Heart left ventricle (tissue), 13 donors: Measurements from ENCODE around the gene DPYSL3.

Source experiments
- CTCF ChIP-seq, 12 donors: fragments of 200-600 bp; sonication (generic) in 4 of 12; IDR thresholded peaks; one replicate each; pipeline versions ENCODE4 v1.5.0 to v1.8.0; 2018 to 2022; ENCODE audit warnings: antibody characterized with exemption in 12 of 12, mild to moderate bottlenecking in 5 of 12
- POLR2A ChIP-seq, 2 donors: fragments of 450-650 bp; IDR thresholded peaks; one replicate each; pipeline ENCODE4 v1.6.1; 2017; ENCODE audit warnings: antibody characterized with exemption in 2 of 2, mild to moderate bottlenecking in 2 of 2, moderate library complexity in 2 of 2
- donor health status: ischemic (EF 13 %, LVEDD 7.1; RV severe dilation, severe dysfunction).
- donor health status: DM: no; HTN: yes; CAD: no.
- donor health status: DM: no; HTN: no; CAD: no.
- donor health status: ischemic (EF 25% LVEDD 6.9; RV normal size, moderate dysfunction).
- donor health status: ischemic (EF 25% LVEDD 5.7; RV mildly dilated, moderate dysfunction).
- donor health status: ischemic (EF 35%, LVEDD 5.7; RV mildly dilated, moderate dysfunction).
- donor health status: nonischemic (EF 11% LVEDD 7.7; RV severe dilation, severe dysfunction).
- donor health status: DM: yes; HTN: yes; CAD: no.
- donor health status: PGD.
- donor health status: ischemic (EF 29% LVEDD 5.4; RV normal size, mild dysfunction).
- donor health status: nonischemic (EF 23%, LVEDD 6.1; RV moderate dilation, normal function).

GRCh38 chr5:147361441-147362175 lies 148.3 kb downstream of the DPYSL3 start:
- TF ChIP-seq CTCF (IDR thresholded peaks at IDR 0.05): no peak
- no peak for TF ChIP-seq POLR2A (IDR thresholded peaks at IDR 0.05)
